HEK293T (cell line): Measurements from ENCODE around the gene FXYD4.

ENCODE experiments used
- CTCF ChIA-PET: fragments of 350-600 bp; formaldehyde crosslinking; extraction: SDS; loops from one replicate; lab custom pipeline; 2021; ENCODE audit warnings: antibody characterized with exemption, inconsistent platforms; lab: Yijun Ruan, JAX
- POLR2A ChIA-PET: fragments of 350-600 bp; formaldehyde crosslinking; extraction: SDS; loops from one replicate; lab custom pipeline; 2020; ENCODE audit warnings: antibody characterized with exemption, inconsistent platforms; lab: Yijun Ruan, JAX
- DNase-seq: peaks from one replicate; pipeline ENCODE4 v3.0.0; 2012; ENCODE audit warnings: mixed read lengths; ENCODE audit errors: extremely low spot score
- ARNT ChIP-seq: fragments of 450-650 bp; IDR thresholded peaks from 2 replicates; pipeline ENCODE4 v1.6.1; 2017; ENCODE audit warnings: mild to moderate bottlenecking
- BHLHE40 ChIP-seq: fragments of 450-650 bp; IDR thresholded peaks from 2 replicates; pipeline ENCODE4 v1.6.1; 2016; ENCODE audit warnings: mild to moderate bottlenecking, moderate library complexity, borderline replicate concordance
- CTBP1 ChIP-seq: fragments of 450-650 bp; IDR thresholded peaks from 2 replicates; pipeline ENCODE4 v1.6.1; 2016; ENCODE audit warnings: borderline replicate concordance
- ELF4 ChIP-seq: fragments of 450-650 bp; IDR thresholded peaks from 2 replicates; pipeline ENCODE4 v1.6.1; 2017; ENCODE audit warnings: antibody characterized with exemption
- FOXA1 ChIP-seq: fragments of 450-650 bp; IDR thresholded peaks from 2 replicates; pipeline ENCODE4 v1.6.1; 2016; ENCODE audit warnings: mild to moderate bottlenecking
- FOXK2 ChIP-seq: fragments of 450-650 bp; IDR thresholded peaks from 2 replicates; pipeline ENCODE4 v1.6.1; 2016; ENCODE audit warnings: mild to moderate bottlenecking
- FOXM1 ChIP-seq: fragments of 450-650 bp; IDR thresholded peaks from 2 replicates; pipeline ENCODE4 v1.6.1; 2017; ENCODE audit warnings: mild to moderate bottlenecking, borderline replicate concordance
- HDGF ChIP-seq: fragments of 450-650 bp; IDR thresholded peaks from 2 replicates; pipeline ENCODE4 v1.6.1; 2017; ENCODE audit warnings: antibody characterized with exemption, borderline replicate concordance
- L3MBTL2 ChIP-seq: fragments of 450-650 bp; conservative IDR thresholded peaks from 2 replicates; pipeline ENCODE4 v1.6.1; 2016; ENCODE audit warnings: mild to moderate bottlenecking
- LEF1 ChIP-seq: fragments of 450-650 bp; IDR thresholded peaks from 2 replicates; pipeline ENCODE4 v1.6.1; 2017; ENCODE audit warnings: mild to moderate bottlenecking, borderline replicate concordance
- NFRKB ChIP-seq: fragments of 450-650 bp; IDR thresholded peaks from 2 replicates; pipeline ENCODE4 v1.6.1; 2016; ENCODE audit warnings: mild to moderate bottlenecking, moderate library complexity
- SP1 ChIP-seq: fragments of 450-650 bp; IDR thresholded peaks from 2 replicates; pipeline ENCODE4 v1.6.1; 2017
- SUZ12 ChIP-seq: fragments of 450-650 bp; IDR thresholded peaks from 2 replicates; pipeline ENCODE4 v1.6.1; 2016; ENCODE audit warnings: mild to moderate bottlenecking
- TARDBP ChIP-seq: fragments of 450-650 bp; IDR thresholded peaks from 2 replicates; pipeline ENCODE4 v1.6.1; 2016
- ZNF384 ChIP-seq: fragments of 450-650 bp; IDR thresholded peaks from 2 replicates; pipeline ENCODE4 v1.6.1; 2016
- TF ChIP-seq, protein P1 (sequence below): fragments of 450-650 bp; IDR thresholded peaks from 2 replicates; pipeline ENCODE4 v1.6.1; 2016

The FXYD4 gene

DNA sequence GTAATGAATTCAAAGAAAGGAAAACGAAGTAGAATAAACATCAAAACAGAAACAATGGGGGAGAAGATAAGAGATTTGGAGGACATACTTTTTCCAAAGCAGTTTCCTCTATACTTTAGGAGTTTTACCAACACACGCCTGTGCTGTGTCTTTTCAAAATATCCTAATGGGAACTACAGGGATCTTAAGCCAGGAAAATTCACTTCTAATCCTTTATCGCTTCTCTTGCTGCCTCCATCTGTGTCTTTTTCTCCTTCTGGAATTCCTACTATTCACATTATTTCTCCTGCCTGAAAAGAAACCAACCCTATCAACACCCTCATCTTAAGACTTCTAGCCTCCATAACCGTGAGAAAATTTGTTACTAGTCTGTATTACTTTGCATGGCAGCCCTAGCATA, 30.7 kb downstream of the FXYD4 start:
- POLR2A ChIA-PET: no interaction called here
- DNase-seq: no peak
- CTCF ChIA-PET: interaction anchor here (1.3 kb wide), 1 partner anchor 200 kb away, joined by 3 read pairs; no protein-coding TSS in a partner anchor
- no peak for TF ChIP-seq HDGF
- no peak for TF ChIP-seq ELF4
- TF ChIP-seq, protein P1, sequence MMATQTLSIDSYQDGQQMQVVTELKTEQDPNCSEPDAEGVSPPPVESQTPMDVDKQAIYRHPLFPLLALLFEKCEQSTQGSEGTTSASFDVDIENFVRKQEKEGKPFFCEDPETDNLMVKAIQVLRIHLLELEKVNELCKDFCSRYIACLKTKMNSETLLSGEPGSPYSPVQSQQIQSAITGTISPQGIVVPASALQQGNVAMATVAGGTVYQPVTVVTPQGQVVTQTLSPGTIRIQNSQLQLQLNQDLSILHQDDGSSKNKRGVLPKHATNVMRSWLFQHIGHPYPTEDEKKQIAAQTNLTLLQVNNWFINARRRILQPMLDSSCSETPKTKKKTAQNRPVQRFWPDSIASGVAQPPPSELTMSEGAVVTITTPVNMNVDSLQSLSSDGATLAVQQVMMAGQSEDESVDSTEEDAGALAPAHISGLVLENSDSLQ: no peak
- TF ChIP-seq TARDBP: no peak
- TF ChIP-seq ZNF384: no peak
- no peak for TF ChIP-seq FOXA1
- TF ChIP-seq FOXK2: no peak
- no peak for TF ChIP-seq FOXM1
- TF ChIP-seq SUZ12: no peak
- no peak for TF ChIP-seq L3MBTL2
- no peak for TF ChIP-seq ARNT
- no peak for TF ChIP-seq SP1

GRCh38 chr10:43402880-43403452, 31.5 kb downstream of the FXYD4 start:
- no peak for TF ChIP-seq FOXK2
- no peak for TF ChIP-seq CTBP1
- TF ChIP-seq FOXM1: no peak
- no peak for TF ChIP-seq SP1
- no peak for TF ChIP-seq ARNT
- TF ChIP-seq ELF4: no peak
- TF ChIP-seq LEF1: no peak
- ChIA-PET CTCF (no interaction called here), POLR2A (interaction anchor here (1.3 kb wide), 1 partner anchor 18 kb away, joined by 6 read pairs; no protein-coding TSS in a partner anchor)
- no peak for DNase-seq

- CTCF ChIA-PET: no interaction called here
- POLR2A ChIA-PET: interaction anchor here (0.6 to 1.3 kb wide), 3 partner anchors 9 to 28 kb away, joined by 3 to 6 read pairs (median 3); no protein-coding TSS in a partner anchor
- TF ChIP-seq ZNF384 (no peak), ELF4 (no peak), FOXM1 (no peak), LEF1 (no peak), FOXK2 (no peak), BHLHE40 (no peak), TARDBP (no peak), ARNT (no peak), NFRKB (no peak), CTBP1 (no peak), SP1 (no peak), SUZ12 (no peak), HDGF (no peak)
- no peak for DNase-seq
Observed at GRCh38 chr10:43403911-43404703, 32.7 kb downstream of the FXYD4 start.

- ChIA-PET CTCF (no interaction called here), POLR2A (no interaction called here)
- TF ChIP-seq TARDBP: no peak
Observed at GRCh38 chr10:43404704-43405084, 33.3 kb downstream of the FXYD4 start.

DNA sequence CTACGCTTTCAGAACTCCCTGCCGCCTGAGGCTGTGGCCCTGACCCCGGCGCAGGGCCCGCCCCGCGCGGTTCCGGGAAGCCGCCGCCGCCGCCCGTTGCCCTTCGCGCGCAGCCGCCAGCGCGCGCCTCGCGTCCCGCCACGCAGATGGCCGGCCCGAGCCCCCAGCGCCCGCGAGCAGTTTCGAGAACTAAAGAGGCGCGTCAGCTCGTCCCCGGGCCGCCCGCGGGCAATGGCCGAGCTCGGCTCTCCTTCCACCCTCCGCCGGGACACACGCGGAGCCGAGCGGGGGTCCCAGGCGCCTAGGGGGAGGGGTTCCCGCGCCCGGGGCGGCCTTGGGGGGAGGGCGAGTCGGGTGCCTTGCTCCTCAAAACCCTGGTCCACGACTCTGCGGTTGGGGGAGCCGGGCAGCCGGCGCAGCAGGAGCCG, 35.7 kb downstream of the FXYD4 start:
- ChIA-PET CTCF (no interaction called here), POLR2A (interaction anchor here (0.7 to 5.1 kb wide), 6 partner anchors 9 to 29 kb away, joined by 3 to 37 read pairs (median 5); partner anchors contain the start of gene ZNF487)
- no peak for TF ChIP-seq L3MBTL2
- no peak for TF ChIP-seq HDGF
- DNase-seq: peak; percentile 28

More at GRCh38 chr10:43404704-43405084, 33.3 kb downstream of the FXYD4 start:
- DNase-seq: no peak

DNA sequence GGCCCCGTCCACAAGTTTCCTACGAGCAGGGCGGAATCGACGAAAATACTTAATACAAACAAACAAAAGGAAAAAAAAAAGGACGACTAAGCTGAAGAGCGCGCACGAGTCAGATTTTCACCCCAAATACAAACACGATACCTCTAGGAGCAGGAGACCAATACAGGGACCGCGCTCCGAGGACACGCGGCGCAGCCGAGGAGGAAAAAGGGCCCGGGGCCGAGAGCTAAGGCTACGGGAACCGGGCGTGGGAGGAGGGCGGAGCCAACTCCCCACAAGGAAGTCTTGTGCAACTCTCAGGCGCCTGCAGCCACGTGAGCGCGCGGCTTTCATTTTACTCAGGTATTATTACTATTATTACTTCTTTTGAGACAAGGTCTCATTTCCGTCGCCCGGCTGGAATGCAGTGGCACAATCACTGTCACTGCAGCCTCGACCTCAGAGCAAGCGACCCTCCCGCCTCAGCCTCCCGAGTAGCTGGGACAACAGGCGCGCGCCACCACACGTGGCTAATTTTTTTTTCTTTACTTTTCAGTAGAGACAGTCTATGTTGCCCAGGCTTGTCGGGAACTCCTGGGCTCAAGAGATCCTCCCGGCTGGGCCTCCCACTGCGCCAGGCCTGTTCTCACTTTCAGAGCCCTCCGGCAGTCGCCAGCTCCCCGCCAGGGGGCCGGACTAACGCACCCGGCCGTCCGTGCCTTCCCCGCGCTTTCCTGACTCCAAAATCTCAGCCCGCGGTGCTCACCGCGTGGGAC, 36.3 kb downstream of the FXYD4 start:
- DNase-seq: peak; percentile 70
- ChIA-PET CTCF (interaction anchor here (0.6 kb wide), 1 partner anchor 12 kb away, joined by 7 read pairs; no protein-coding TSS in a partner anchor), POLR2A (interaction anchor here (0.7 to 5.1 kb wide), 7 partner anchors 10 to 29 kb away, joined by 3 to 37 read pairs (median 4); partner anchors contain the start of gene ZNF487)
- TF ChIP-seq BHLHE40 (no peak), ELF4 (0 out of 2 replicates have a peak, but pooled peaks have one; percentile 32), L3MBTL2 (peak; percentile 76)

- ChIA-PET CTCF (no interaction called here), POLR2A (interaction anchor here (1.1 to 5.1 kb wide), 5 partner anchors 10 to 28 kb away, joined by 3 to 37 read pairs (median 6); partner anchors contain the start of gene ZNF487)
- no peak for DNase-seq
- TF ChIP-seq TARDBP: no peak
- no peak for TF ChIP-seq ELF4
- TF ChIP-seq SP1: no peak
- TF ChIP-seq ZNF384: no peak
Observed at GRCh38 chr10:43408331-43408709, 36.9 kb downstream of the FXYD4 start.
